HepG2 (cell line): ENCODE results near the gene COL27A1. TPM values are rescaled to one million over a fixed set of nuclear protein-coding genes. Genes with fewer than 3 reads are reported as not detected.

Experiments used
- EED ChIP-seq: sonication (generic); formaldehyde crosslinking; IDR thresholded peaks from 2 replicates; pipeline ENCODE4 v1.5.0; 2020; ENCODE audit warnings: mild to moderate bottlenecking, missing genetic modification reagents
- HCFC1 ChIP-seq: fragments of 150-350 bp; IDR thresholded peaks from 2 replicates; pipeline ENCODE4 v1.6.1; 2014; ENCODE audit warnings: low read depth, low read length
- HMGA1 ChIP-seq: sonication (generic); formaldehyde crosslinking; conservative IDR thresholded peaks from 2 replicates; pipeline ENCODE4 v1.4.0; 2020; ENCODE audit warnings: missing genetic modification reagents
- HNF1A ChIP-seq, 2 experiments: sonication (generic) in 1 of 2; formaldehyde crosslinking in 1 of 2; IDR thresholded peaks; 2 replicates each; pipeline versions ENCODE4 v1.4.0 to v1.6.1; 2016 to 2020; ENCODE audit warnings: borderline replicate concordance in 1 of 2, low read depth in 1 of 2, mild to moderate bottlenecking in 1 of 2, missing genetic modification reagents in 1 of 2
- HNRNPK ChIP-seq: fragments of 200-400 bp; formaldehyde crosslinking; IDR thresholded peaks from 2 replicates; pipeline ENCODE4 v1.6.1; 2018; ENCODE audit warnings: low read length, low read depth, moderate library complexity, mild to moderate bottlenecking; ENCODE audit not compliant: poor library complexity, severe bottlenecking
- NKX3-1 ChIP-seq: sonication (generic); formaldehyde crosslinking; IDR thresholded peaks from 2 replicates; pipeline ENCODE4 v1.5.0; 2020; ENCODE audit warnings: missing genetic modification reagents
- PCBP1 ChIP-seq: fragments of 200-400 bp; formaldehyde crosslinking; IDR thresholded peaks from 2 replicates; pipeline ENCODE4 v1.6.1; 2017; ENCODE audit warnings: mild to moderate bottlenecking, low read depth, low read length, borderline replicate concordance
- PHF5A ChIP-seq: IDR thresholded peaks from one replicate; pipeline ENCODE4 v1.6.1; 2018; ENCODE audit warnings: low read depth, missing genetic modification reagents; ENCODE audit not compliant: unreplicated experiment
- RBM39 ChIP-seq: fragments of 200-400 bp; formaldehyde crosslinking; IDR thresholded peaks from one replicate; pipeline ENCODE4 v1.6.1; 2018; ENCODE audit warnings: antibody characterized with exemption, mild to moderate bottlenecking, low read depth, low read length; ENCODE audit not compliant: poor library complexity, severe bottlenecking
- RERE ChIP-seq: IDR thresholded peaks from 2 replicates; pipeline ENCODE4 v1.6.1; 2016; ENCODE audit warnings: low read depth, missing genetic modification reagents, missing compliant biosample characterization
- SPEN ChIP-seq: sonication (generic); formaldehyde crosslinking; IDR thresholded peaks from 2 replicates; pipeline ENCODE4 v1.5.1; 2020; ENCODE audit warnings: low read depth, mild to moderate bottlenecking, missing genetic modification reagents
- SYNCRIP ChIP-seq: fragments of 200-400 bp; formaldehyde crosslinking; IDR thresholded peaks from 2 replicates; pipeline ENCODE4 v1.6.1; 2018; ENCODE audit warnings: mild to moderate bottlenecking, low read depth, low read length; ENCODE audit not compliant: insufficient read depth
- TEF ChIP-seq: sonication (generic); formaldehyde crosslinking; IDR thresholded peaks from 2 replicates; pipeline ENCODE4 v1.5.0; 2020; ENCODE audit warnings: missing genetic modification reagents
- YEATS4 ChIP-seq: sonication (generic); formaldehyde crosslinking; IDR thresholded peaks from 2 replicates; pipeline ENCODE4 v1.4.0; 2020; ENCODE audit warnings: missing genetic modification reagents, borderline replicate concordance
- ZNF660 ChIP-seq: sonication (generic); formaldehyde crosslinking; IDR thresholded peaks from 2 replicates; pipeline ENCODE4 v1.5.1; 2020; ENCODE audit warnings: mild to moderate bottlenecking, low read depth, missing genetic modification reagents, borderline replicate concordance
- polyA plus RNA-seq, 8 experiments: library from polyadenylated mRNA; depleted of rRNA in 3 of 8; stranded (reverse) in 7 of 8; unstranded in 1 of 8; fragments of >200 nt; fragmentation: Illumina TruSeq in 4 of 8; extraction: Trizol in 4 of 8; gene quantifications; 2 replicates each; pipeline versions ENCODE4 v1.2.1 to v1.2.3, GENCODE V29; 2011 to 2016; ENCODE audit warnings: low read depth in 4 of 8, missing spikeins in 1 of 8, mixed read lengths in 1 of 8; ENCODE audit not compliant: insufficient read depth in 1 of 8
- total RNA-seq, 5 experiments: library from RNA; depleted of rRNA; stranded (reverse); fragments of >200 nt; fragmentation: Illumina TruSeq; extraction: Trizol; gene quantifications; 2 replicates each; pipeline ENCODE4 v1.2.3, GENCODE V29; 2016; ENCODE audit warnings: low read depth in 1 of 5

The COL27A1 gene
- total and polyA plus RNA-seq, 2 of the 13 experiments (the other 11 are each of a cell fraction or from before 2014, with no cell fraction given), result 71.3 to 89.1 TPM

GRCh38 chr9:114174876-114175771 lies 19.8 kb downstream of the COL27A1 start (continued):
- TF ChIP-seq TEF (CRISPR knock-in tag), result no peak
- peak; percentile 25 for TF ChIP-seq RBM39
- TF ChIP-seq HNF1A (IDR thresholded peaks at IDR 0.05; ENCODE audit: low read depth), result 0 out of 2 replicates have a peak, but pooled peaks have one; percentile 38
- peak; percentile 15; the same call in 1 of the 2 replicates for TF ChIP-seq HNF1A (CRISPR knock-in tag; IDR thresholded peaks at IDR 0.05; ENCODE audit: borderline replicate concordance)
- peak; percentile 49; the same call in 1 of the 2 replicates for TF ChIP-seq YEATS4
- no peak for TF ChIP-seq HMGA1 (CRISPR knock-in tag)
- TF ChIP-seq RERE (CRISPR knock-in tag), result no peak; the same call in 1 of the 2 replicates
- peak; percentile 84 for TF ChIP-seq SPEN (CRISPR knock-in tag)
- no peak for TF ChIP-seq SYNCRIP
- no peak for TF ChIP-seq HCFC1
- TF ChIP-seq HNRNPK, result no peak
- no peak for TF ChIP-seq ZNF660
- no peak for TF ChIP-seq PCBP1
- no peak for TF ChIP-seq PHF5A
- no peak for TF ChIP-seq NKX3-1 (CRISPR knock-in tag)
- no peak for TF ChIP-seq EED (CRISPR knock-in tag)
